ENCODE measurements around the gene PNPLA6. TPM values are rescaled to one million over a fixed set of nuclear protein-coding genes. Genes with fewer than 3 reads are reported as not detected.

PNPLA6 gene
- total and polyA plus RNA-seq, 2 experiments from 2014 or later: 43.0 to 50.5 TPM

GRCh38 chr19:7526059-7526929 lies 9.2 kb upstream of the PNPLA6 start:
- no peaks in the 10 kb centered on the region for H3K9me3 ChIP-seq (ENCODE audit: low read depth)
- H3K27me3 ChIP-seq: no peaks in the 10 kb centered on the region
- no peak for DNase-seq (ENCODE audit: low spot score)
- H3K9me2 ChIP-seq (replicated peaks; ENCODE audit: insufficient read depth): no peaks in the 10 kb centered on the region
- no peak overlapping the region for H3K4me3 ChIP-seq
- no peaks in the 10 kb centered on the region for H4K20me1 ChIP-seq (ENCODE audit: insufficient read depth, poor library complexity, severe bottlenecking)
- no peak for TF ChIP-seq EZH2phosphoT487 (IDR thresholded peaks at IDR 0.05; ENCODE audit: low read depth, severe bottlenecking, unreplicated experiment)
- no peak for TF ChIP-seq EZH2 (IDR thresholded peaks at IDR 0.05; ENCODE audit: borderline replicate concordance)
- no peak for TF ChIP-seq CTCF (IDR thresholded peaks at IDR 0.05; ENCODE audit: poor library complexity)
- 96% methylated on average over 27 of the region's 31 CpGs for WGBS (ENCODE audit: low lambda C conversion rate, missing lambda C conversion rate)
- H3K27ac ChIP-seq: no peak overlapping the region
- H3K79me2 ChIP-seq: peaks cover 12% of the 10 kb centered on the region
- H3K36me3 ChIP-seq (replicated peaks; ENCODE audit: insufficient read depth, low read depth): no peaks in the 10 kb centered on the region
- H3K4me2 ChIP-seq: no peak overlapping the region
- no peak overlapping the region for H2AFZ ChIP-seq
- peaks cover 16% of the 10 kb centered on the region for H3K4me1 ChIP-seq (ENCODE audit: insufficient read depth)

- H2AFZ ChIP-seq: no peak overlapping the region
- no peak overlapping the region for H3K4me3 ChIP-seq
- no peaks in the 10 kb centered on the region for H4K20me1 ChIP-seq (ENCODE audit: insufficient read depth, poor library complexity, severe bottlenecking)
- no peak for DNase-seq (ENCODE audit: low spot score)
- 89% methylated on average over 19 of the region's 25 CpGs for WGBS (ENCODE audit: low lambda C conversion rate, missing lambda C conversion rate)
- H3K27ac ChIP-seq: no peak overlapping the region
- peaks cover 7% of the 10 kb centered on the region for H3K4me1 ChIP-seq (ENCODE audit: insufficient read depth)
- no peaks in the 10 kb centered on the region for H3K27me3 ChIP-seq
- no peaks in the 10 kb centered on the region for H3K9me2 ChIP-seq (replicated peaks; ENCODE audit: insufficient read depth)
- TF ChIP-seq EZH2 (IDR thresholded peaks at IDR 0.05; ENCODE audit: borderline replicate concordance): no peak
- no peak for TF ChIP-seq EZH2phosphoT487 (IDR thresholded peaks at IDR 0.05; ENCODE audit: low read depth, severe bottlenecking, unreplicated experiment)
- TF ChIP-seq CTCF (IDR thresholded peaks at IDR 0.05; ENCODE audit: poor library complexity): no peak
- no peaks in the 10 kb centered on the region for H3K36me3 ChIP-seq (replicated peaks; ENCODE audit: insufficient read depth, low read depth)
- H3K79me2 ChIP-seq: peaks cover 12% of the 10 kb centered on the region
- no peaks in the 10 kb centered on the region for H3K9me3 ChIP-seq (ENCODE audit: low read depth)
- no peak overlapping the region for H3K4me2 ChIP-seq
Observed at GRCh38 chr19:7527516-7528191, 7.9 kb upstream of the PNPLA6 start.

GRCh38 chr19:7528192-7528519 lies 7.4 kb upstream of the PNPLA6 start:
- H3K27ac ChIP-seq: no peak overlapping the region
- H3K79me2 ChIP-seq: peaks cover 12% of the 10 kb centered on the region
- no peaks in the 10 kb centered on the region for H4K20me1 ChIP-seq (ENCODE audit: insufficient read depth, poor library complexity, severe bottlenecking)
- TF ChIP-seq CTCF (IDR thresholded peaks at IDR 0.05; ENCODE audit: poor library complexity) (no peak), EZH2phosphoT487 (IDR thresholded peaks at IDR 0.05; ENCODE audit: low read depth, severe bottlenecking, unreplicated experiment) (no peak), EZH2 (IDR thresholded peaks at IDR 0.05; ENCODE audit: borderline replicate concordance) (no peak)
- H3K4me2 ChIP-seq: no peak overlapping the region
- H3K9me3 ChIP-seq (ENCODE audit: low read depth): no peaks in the 10 kb centered on the region
- 95% methylated on average over 7 of the region's 7 CpGs for WGBS (ENCODE audit: low lambda C conversion rate, missing lambda C conversion rate)
- no peak for DNase-seq (ENCODE audit: low spot score)
- H3K36me3 ChIP-seq (replicated peaks; ENCODE audit: insufficient read depth, low read depth): no peaks in the 10 kb centered on the region
- H2AFZ ChIP-seq: no peak overlapping the region
- no peaks in the 10 kb centered on the region for H3K27me3 ChIP-seq
- H3K9me2 ChIP-seq (replicated peaks; ENCODE audit: insufficient read depth): no peaks in the 10 kb centered on the region
- peaks cover 7% of the 10 kb centered on the region for H3K4me1 ChIP-seq (ENCODE audit: insufficient read depth)
- H3K4me3 ChIP-seq: no peak overlapping the region

Measured in hepatocyte (in vitro differentiated cells).